Stimulated activated effector memory CD8-positive, alpha-beta T cell treated with anti-CD3 and anti-CD28 coated beads, Interleukin-12 subunit alpha, Interleukin-12 subunit beta, amount 100 ng/mL, for 72 hours (primary cell): ENCODE results near the gene NME7.
"Not testable (repeated sequence)": the region's sequence is repeated elsewhere in the genome, so short reads cannot be mapped to it uniquely, and the experiment has no call there.

Experiments
- ATAC-seq: fragments of 150-1000 bp; cut with Tn5 transposase; 2 replicates; pipeline ENCODE4 v1.10.0; 2021
- DNase-seq, 2 donors: peaks; one replicate each; pipeline ENCODE4 v3.0.0; 2021 to 2022; ENCODE audit warnings: low spot score in 2 of 2
- H3K27ac Mint-ChIP-seq: one replicate; pipeline ENCODE4 v1.8.0; 2022; ENCODE audit warnings: mild to moderate bottlenecking, mixed read lengths
- H3K36me3 Mint-ChIP-seq: one replicate; pipeline ENCODE4 v1.8.0; 2022; ENCODE audit warnings: mild to moderate bottlenecking, mixed read lengths
- H3K4me1 Mint-ChIP-seq: one replicate; pipeline ENCODE4 v1.8.0; 2022; ENCODE audit warnings: mixed read lengths
- H3K4me3 Mint-ChIP-seq: one replicate; pipeline ENCODE4 v1.8.0; 2022; ENCODE audit warnings: mild to moderate bottlenecking, mixed read lengths
- H3K9me3 Mint-ChIP-seq: one replicate; pipeline ENCODE4 v1.8.0; 2022; ENCODE audit warnings: mixed read lengths

NME7 gene

DNA sequence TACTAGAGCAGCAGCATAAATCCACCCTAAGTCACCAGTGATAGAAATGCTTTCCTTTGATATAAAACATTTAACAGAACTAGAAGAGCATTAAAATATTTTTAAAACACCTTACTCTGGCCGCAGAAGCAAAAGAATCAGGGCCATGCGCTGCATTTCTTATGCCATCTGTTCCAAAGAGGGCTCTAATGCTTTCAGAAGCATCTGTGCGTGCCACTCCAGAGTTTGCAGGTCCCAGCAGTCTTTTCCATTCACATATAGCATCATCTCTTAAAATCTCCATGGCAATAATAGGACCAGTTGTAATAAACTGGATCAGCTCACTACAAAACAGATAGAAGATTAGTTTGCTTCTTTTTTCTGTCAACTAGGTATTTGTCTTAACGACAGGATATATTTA is 69.2 kb downstream of the NME7 start:
- Mint-ChIP-seq H3K4me1 (no peaks in the 10 kb centered on the region), H3K36me3 (no peaks in the 10 kb centered on the region), H3K9me3 (no peaks in the 10 kb centered on the region)

DNA sequence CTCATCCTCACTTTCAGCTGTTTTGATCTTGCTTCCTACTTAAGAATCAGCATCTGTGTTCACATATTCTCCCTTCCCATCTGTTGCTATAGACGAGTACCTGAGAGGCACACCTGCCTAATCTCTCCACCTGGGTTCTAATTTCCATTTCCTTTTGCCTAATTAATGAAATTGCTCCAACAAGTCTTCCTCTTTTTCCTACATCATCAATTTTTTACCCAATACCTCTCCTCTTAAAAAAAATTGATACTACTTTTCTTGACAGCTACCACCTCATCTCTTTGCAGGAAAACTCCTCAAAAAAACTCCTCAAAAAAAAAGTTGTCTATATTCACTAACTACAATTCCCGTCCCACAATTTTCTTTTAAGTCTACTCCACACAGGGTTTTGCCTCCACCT is 71.8 kb downstream of the NME7 start:
- no peak overlapping the region for H3K27ac Mint-ChIP-seq
- ATAC-seq (no peak), DNase-seq (no peak)
- H3K36me3 Mint-ChIP-seq, result no peaks in the 10 kb centered on the region
- no peak overlapping the region for H3K4me3 Mint-ChIP-seq
- no peaks in the 10 kb centered on the region for H3K9me3 Mint-ChIP-seq
- H3K4me1 Mint-ChIP-seq, result no peaks in the 10 kb centered on the region

More for the DNA sequence above, 69.2 kb downstream of the NME7 start:
- no peak overlapping the region for H3K4me3 Mint-ChIP-seq
- ATAC-seq (no peak), DNase-seq (no peak)
- H3K27ac Mint-ChIP-seq, result no peak overlapping the region

DNA sequence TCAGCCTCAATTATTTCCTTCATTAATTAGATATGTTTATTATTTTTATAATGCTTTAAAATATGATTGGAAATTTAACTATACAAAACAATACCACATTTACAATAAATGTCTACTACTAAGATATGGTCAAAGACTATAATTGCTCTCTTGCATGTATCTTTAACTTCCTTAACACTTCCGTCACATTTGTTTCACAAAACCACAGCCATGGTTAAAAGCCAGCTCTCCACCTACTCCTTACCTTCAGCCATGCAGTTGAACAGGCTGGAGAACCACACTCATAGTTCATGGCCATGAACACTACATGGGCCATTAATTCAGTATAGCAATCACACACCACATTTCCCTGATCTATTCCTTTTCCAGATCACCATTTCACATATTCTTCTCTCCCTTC is 72.2 kb downstream of the NME7 start:
- H3K36me3 Mint-ChIP-seq, result no peaks in the 10 kb centered on the region
- no peak for DNase-seq

DNA sequence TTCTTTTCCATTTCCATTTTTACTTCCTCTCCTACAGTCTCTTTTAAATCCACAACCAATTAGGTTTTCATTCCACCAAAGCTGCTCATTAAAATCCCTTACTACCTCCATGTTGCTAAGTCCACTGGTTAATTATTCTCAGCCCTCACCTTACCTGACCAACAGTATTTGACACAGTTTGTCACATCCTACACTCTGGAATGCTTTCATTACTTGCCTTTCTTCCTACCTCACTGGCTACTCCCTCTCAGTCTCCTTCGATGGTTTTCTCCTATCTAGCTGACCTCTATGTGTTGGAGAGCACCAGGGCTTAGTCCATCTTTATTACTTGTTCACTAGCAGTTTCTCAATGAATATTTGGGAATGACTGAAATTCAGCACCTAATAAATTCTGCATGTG is 78.6 kb downstream of the NME7 start:
- ATAC-seq (no peak), DNase-seq (no peak)
- no peak overlapping the region for H3K4me3 Mint-ChIP-seq
- H3K4me1 Mint-ChIP-seq, result no peaks in the 10 kb centered on the region
- no peaks in the 10 kb centered on the region for H3K36me3 Mint-ChIP-seq
- H3K9me3 Mint-ChIP-seq, result peaks cover 3% of the 10 kb centered on the region
- no peak overlapping the region for H3K27ac Mint-ChIP-seq

More for the DNA sequence above, 72.2 kb downstream of the NME7 start:
- no peak overlapping the region for H3K27ac Mint-ChIP-seq
- no peaks in the 10 kb centered on the region for H3K9me3 Mint-ChIP-seq
- no peak overlapping the region for H3K4me3 Mint-ChIP-seq
- no peak for ATAC-seq
- no peaks in the 10 kb centered on the region for H3K4me1 Mint-ChIP-seq

DNA sequence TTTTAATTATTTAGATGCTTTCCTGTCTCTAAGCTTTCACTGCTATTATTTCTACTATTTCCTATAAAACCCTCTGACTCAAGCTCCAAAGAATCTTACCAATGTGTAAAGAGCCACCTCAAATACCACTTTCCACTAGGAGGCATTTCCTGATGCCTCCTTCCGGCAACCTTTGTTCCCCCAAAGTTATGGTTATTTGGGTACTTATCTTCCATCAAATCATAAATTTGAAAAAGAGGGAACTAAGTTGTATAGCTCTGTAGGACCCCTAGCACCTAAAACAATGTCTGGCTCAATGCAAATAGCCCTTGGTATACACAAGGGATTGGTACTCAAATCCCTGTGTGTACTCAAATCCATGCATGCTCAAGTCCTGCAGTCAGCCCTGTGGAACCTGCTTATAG is 79.6 kb downstream of the NME7 start:
- ATAC-seq (no peak), DNase-seq (no peak)
- Mint-ChIP-seq H3K27ac (no peak overlapping the region), H3K4me1 (no peaks in the 10 kb centered on the region), H3K36me3 (no peaks in the 10 kb centered on the region), H3K9me3 (peaks cover 10% of the 10 kb centered on the region), H3K4me3 (no peak overlapping the region)

DNA sequence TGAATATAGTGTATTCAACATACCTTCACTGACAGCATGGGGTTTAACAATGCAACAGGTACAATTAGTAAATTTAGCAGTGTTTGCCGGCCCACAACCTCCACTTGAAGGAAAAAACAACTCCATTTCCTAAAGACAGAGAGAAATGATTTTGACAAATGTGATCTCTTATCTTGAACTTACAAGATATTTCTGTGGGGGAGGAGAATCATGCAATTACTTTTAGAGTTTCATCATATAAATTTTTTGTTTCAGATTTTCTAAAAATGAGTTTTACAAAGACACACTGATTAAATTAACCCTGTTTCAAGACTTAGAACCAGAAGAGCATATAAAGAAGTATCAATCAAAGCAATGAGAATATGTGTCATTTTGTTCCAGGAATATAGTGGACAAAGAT is 80.3 kb downstream of the NME7 start:
- no peak overlapping the region for H3K27ac Mint-ChIP-seq
- no peaks in the 10 kb centered on the region for H3K36me3 Mint-ChIP-seq
- ATAC-seq (no peak), DNase-seq (no peak)
- no peaks in the 10 kb centered on the region for H3K4me1 Mint-ChIP-seq
- H3K9me3 Mint-ChIP-seq, result peaks cover 14% of the 10 kb centered on the region
- H3K4me3 Mint-ChIP-seq, result no peak overlapping the region

DNA sequence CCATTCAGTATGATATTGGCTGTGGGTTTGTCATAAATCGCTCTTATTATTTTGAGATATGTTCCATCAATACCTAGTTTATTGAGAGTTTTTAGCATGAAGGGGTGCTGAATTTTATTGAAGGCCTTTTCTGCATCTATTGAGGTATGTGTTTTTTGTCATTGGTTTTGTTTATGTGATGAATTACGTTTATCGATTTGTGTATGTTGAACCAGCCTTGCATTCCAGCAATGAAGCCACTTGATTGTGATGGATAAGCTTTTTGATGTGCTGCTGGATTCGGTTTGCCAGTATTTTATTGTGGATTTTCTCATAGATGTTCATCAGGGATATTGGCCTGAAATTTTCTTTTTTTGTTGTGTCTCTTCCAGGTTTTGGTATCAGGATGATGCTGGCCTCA is 86.0 kb downstream of the NME7 start:
- peaks cover 22% of the 10 kb centered on the region for H3K9me3 Mint-ChIP-seq
- not testable (repeated sequence) for DNase-seq, ATAC-seq, H3K4me3 Mint-ChIP-seq, H3K27ac Mint-ChIP-seq, H3K36me3 Mint-ChIP-seq, H3K4me1 Mint-ChIP-seq

DNA sequence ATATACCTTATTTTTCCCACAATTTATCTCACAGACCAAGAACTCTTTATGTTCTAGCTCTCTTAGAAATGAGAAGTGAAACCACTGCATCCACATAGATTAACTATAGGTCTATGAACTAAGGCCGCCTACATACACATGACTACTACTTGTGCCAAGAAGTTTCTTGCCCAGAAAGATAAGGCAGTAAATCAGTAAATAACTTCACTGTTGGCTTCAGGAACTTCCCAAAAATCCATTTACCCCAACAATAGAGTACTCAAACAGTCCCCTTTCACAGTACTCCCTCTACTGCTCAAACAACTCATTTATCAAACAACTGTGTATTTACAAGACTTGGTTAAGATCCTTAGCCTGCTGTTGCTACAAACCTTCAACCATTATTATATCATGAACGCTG is 96.5 kb downstream of the NME7 start:
- no peaks in the 10 kb centered on the region for H3K4me1 Mint-ChIP-seq
- DNase-seq (no peak), ATAC-seq (no peak)
- H3K27ac Mint-ChIP-seq, result no peak overlapping the region
- H3K9me3 Mint-ChIP-seq, result no peaks in the 10 kb centered on the region
- H3K36me3 Mint-ChIP-seq, result no peaks in the 10 kb centered on the region
- H3K4me3 Mint-ChIP-seq, result no peak overlapping the region

DNA sequence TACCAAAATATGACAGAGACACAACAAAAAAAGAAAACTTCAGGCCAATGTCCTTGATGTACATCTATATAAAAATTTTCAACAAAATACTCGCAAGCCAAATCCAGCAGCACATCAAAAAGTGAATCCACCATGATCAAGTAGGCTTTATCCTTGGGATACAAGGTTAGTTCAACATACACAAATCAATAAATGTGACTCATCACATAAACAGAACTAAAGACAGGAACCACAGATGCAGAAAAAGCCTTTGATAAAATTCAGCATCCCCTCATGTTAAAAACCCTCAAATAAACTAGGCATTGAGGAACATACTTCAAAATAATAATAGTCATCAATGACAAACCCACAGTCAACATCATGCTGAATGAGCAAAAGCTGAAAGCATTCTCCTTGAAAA is 101.5 kb downstream of the NME7 start:
- Mint-ChIP-seq H3K4me1 (no peaks in the 10 kb centered on the region), H3K27ac (no peak overlapping the region), H3K36me3 (no peaks in the 10 kb centered on the region), H3K9me3 (no peaks in the 10 kb centered on the region), H3K4me3 (no peak overlapping the region)
- no peak for ATAC-seq
- DNase-seq, result no peak

DNA sequence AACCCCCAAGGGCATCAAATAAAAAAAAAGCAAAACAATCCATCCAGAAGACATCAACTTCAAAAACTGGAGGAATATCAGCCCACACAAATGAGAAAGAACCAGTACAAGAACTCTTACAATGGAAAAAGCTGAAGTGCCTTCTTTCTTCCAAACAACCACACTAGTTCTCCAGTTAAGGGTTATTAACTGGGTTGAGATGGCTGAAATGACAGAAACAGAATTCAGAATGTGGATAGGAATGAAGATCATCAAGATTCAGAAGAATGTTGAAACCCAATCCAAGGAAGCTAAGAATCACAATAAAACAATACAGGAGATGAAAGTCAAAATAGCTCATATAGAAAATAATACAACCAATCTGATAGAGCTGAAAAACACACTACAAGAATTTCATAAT is 104.5 kb downstream of the NME7 start:
- no peak for ATAC-seq
- Mint-ChIP-seq H3K9me3 (no peaks in the 10 kb centered on the region), H3K27ac (no peak overlapping the region), H3K4me3 (no peak overlapping the region), H3K36me3 (no peaks in the 10 kb centered on the region), H3K4me1 (no peaks in the 10 kb centered on the region)
- no peak for DNase-seq

DNA sequence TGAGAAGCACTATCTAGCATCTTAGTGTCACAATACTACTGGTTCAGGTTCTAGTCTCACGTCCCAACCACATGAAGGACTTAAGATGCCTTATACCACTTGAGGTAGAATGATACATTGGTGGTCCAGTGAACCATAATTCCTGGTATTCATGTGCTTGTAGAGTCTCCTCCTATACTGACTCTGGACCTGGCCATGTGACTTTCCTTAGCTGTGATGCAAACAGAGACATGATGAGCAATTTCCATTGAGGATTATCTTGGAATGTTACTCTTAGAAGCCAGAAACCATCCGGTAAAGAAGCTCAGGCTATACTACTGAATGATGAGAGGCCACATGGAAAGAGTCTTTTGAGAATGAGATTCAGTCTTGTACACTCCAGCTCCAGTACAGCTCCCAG is 105.7 kb downstream of the NME7 start:
- Mint-ChIP-seq H3K9me3 (no peaks in the 10 kb centered on the region), H3K27ac (no peak overlapping the region), H3K4me1 (no peaks in the 10 kb centered on the region), H3K36me3 (no peaks in the 10 kb centered on the region), H3K4me3 (no peak overlapping the region)
- ATAC-seq (no peak), DNase-seq (no peak)

DNA sequence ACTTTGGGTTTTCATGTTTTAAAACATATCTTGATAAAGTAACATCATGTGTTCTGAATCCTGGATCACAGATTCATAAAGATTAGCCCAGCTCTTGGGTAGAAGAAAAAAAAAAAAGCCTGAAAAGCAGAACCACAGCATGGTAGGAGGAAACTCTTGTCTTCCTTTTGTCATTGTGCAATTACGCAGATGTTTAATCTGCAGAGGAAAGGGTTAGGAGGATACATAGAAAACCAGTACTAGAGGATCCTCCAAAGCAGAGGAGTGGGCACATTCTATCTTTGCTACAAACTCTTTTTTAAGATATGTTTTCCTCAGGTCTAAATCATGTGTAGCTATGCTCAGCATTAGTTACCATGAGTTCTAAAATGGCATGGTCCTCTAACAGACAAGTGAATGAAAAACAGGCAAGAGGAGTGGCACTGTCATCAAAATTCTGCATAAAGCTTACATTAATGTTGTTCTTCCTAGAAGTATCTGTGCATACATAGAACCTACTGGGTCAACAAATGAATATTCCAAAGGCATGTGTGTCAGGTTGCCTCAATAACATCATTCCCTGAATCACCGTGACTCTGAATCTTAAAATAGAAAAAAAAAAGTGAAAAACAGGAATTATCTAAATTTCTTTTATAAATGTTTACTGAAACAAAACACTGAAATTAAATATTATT is 107.0 kb downstream of the NME7 start:
- ATAC-seq (no peak), DNase-seq (no peak)
- H3K4me3 Mint-ChIP-seq, result no peak overlapping the region
- H3K9me3 Mint-ChIP-seq, result no peaks in the 10 kb centered on the region
- no peak overlapping the region for H3K27ac Mint-ChIP-seq
- no peaks in the 10 kb centered on the region for H3K36me3 Mint-ChIP-seq
- H3K4me1 Mint-ChIP-seq, result no peaks in the 10 kb centered on the region

DNA sequence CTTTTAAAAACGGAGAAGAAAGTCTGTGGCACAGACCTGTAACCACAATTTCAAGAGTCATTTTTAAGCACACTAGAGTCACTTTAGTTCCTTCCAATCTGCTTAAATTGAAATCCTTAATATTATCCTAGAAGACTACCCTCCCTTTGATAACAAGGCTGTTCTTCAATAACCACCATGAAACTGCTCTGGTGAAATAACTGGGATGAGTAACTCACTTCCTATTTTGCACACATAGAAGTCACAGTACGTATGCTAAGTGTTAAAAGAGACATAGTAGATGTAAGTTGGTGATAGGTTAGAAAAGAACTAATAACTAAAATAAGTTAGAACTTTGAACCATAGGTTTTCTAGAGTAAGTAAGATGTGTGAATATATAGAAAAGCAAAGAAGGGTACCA is 107.8 kb downstream of the NME7 start:
- no peak for ATAC-seq
- Mint-ChIP-seq H3K4me3 (no peak overlapping the region), H3K4me1 (no peaks in the 10 kb centered on the region), H3K27ac (no peak overlapping the region), H3K9me3 (no peaks in the 10 kb centered on the region), H3K36me3 (no peaks in the 10 kb centered on the region)
- DNase-seq, result no peak

DNA sequence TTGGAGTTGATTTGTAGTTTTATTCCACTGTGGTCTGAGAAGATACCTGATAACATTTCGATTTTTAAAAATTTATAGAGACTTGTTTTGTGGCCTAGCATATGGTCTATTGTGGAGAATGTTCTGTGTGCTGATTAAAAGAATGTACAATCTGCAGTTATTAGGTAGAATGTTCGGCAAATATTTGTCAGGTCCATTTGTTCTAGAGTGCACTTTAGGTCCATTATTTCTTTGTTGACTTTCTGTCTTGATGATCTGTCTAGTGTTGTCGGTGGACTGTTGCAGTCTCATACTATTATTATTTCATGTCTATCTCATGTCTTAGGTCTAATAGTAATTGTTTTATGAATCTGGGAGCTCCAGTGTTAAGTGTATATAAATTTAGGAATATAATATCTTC is 116.8 kb downstream of the NME7 start:
- H3K36me3 Mint-ChIP-seq, result no peaks in the 10 kb centered on the region
- no peak overlapping the region for H3K4me3 Mint-ChIP-seq
- no peak for ATAC-seq
- no peaks in the 10 kb centered on the region for H3K9me3 Mint-ChIP-seq
- no peak overlapping the region for H3K27ac Mint-ChIP-seq
- H3K4me1 Mint-ChIP-seq, result no peaks in the 10 kb centered on the region
- DNase-seq, result no peak

DNA sequence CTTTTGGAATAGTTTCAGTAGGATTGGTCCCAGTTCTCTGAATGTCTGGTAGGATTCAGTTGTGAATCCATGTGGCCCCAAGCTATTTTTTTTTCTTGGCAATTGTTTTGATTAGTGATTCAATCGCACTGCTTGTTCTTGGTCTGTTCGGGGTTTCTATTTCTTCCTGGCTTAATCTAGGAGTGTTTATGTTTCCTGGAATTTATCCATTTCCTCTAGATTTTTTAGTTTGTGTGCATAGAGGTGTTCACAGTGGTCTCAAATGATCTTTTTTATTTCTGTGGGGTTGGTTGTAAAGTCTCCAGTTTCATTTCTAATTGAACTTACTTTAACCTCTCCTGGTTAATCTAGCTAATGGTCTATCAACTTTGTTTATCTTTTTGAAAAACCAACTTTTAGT is 117.6 kb downstream of the NME7 start:
- DNase-seq (no peak), ATAC-seq (no peak)
- Mint-ChIP-seq H3K9me3 (no peaks in the 10 kb centered on the region), H3K36me3 (no peaks in the 10 kb centered on the region), H3K4me1 (no peaks in the 10 kb centered on the region), H3K4me3 (no peak overlapping the region), H3K27ac (no peak overlapping the region)

DNA sequence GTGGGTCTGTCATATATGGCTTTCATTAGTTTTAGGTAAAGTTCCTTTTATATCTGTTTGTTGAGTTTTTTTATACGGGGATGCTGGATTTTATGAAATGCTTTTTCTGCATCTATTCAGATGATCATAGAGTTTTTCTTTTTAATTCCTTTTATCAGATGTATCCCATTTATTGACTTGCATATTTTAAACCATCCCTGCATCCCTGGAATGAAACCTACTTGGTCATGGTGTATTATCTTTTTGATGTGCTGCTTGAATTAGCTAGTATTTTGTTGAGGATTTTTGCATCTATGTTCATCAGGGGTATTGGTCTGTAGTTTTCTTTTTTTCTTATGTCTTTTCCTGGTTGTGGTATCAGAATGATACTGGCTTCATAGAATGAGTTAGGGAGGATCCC is 118.0 kb downstream of the NME7 start:
- ATAC-seq, result no peak
- H3K36me3 Mint-ChIP-seq, result no peaks in the 10 kb centered on the region
- no peak overlapping the region for H3K27ac Mint-ChIP-seq
- no peaks in the 10 kb centered on the region for H3K4me1 Mint-ChIP-seq
- H3K4me3 Mint-ChIP-seq, result no peak overlapping the region
- no peaks in the 10 kb centered on the region for H3K9me3 Mint-ChIP-seq
- DNase-seq, result no peak

DNA sequence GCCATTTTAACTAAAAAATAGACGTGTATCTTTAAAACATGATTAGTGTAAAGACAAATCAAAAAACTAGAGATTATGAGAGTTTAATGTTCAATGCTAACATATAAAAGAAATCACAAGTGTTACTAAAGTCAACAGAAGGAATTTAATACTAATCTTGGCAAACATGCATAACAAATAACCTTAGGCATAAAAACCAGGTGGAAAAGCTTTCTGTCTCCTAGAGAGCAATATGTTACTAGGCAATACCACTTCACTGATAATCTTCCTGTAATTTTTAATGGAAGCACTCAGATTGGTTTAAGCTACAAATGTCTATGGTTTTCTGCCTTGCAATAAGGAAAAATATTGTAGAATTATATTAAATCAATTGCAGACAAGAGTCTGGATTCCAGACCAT is 121.9 kb downstream of the NME7 start:
- H3K9me3 Mint-ChIP-seq, result no peaks in the 10 kb centered on the region
- DNase-seq (no peak), ATAC-seq (no peak)
- no peak overlapping the region for H3K4me3 Mint-ChIP-seq
- H3K4me1 Mint-ChIP-seq, result no peaks in the 10 kb centered on the region
- H3K36me3 Mint-ChIP-seq, result no peaks in the 10 kb centered on the region
- no peak overlapping the region for H3K27ac Mint-ChIP-seq
